ENCODE measurements around the gene FCER2. TPM values are rescaled to one million over a fixed set of nuclear protein-coding genes. Genes with fewer than 3 reads are reported as not detected.

FCER2 gene
- total RNA-seq, 4 donors from 2014 or later: not detected

DNA sequence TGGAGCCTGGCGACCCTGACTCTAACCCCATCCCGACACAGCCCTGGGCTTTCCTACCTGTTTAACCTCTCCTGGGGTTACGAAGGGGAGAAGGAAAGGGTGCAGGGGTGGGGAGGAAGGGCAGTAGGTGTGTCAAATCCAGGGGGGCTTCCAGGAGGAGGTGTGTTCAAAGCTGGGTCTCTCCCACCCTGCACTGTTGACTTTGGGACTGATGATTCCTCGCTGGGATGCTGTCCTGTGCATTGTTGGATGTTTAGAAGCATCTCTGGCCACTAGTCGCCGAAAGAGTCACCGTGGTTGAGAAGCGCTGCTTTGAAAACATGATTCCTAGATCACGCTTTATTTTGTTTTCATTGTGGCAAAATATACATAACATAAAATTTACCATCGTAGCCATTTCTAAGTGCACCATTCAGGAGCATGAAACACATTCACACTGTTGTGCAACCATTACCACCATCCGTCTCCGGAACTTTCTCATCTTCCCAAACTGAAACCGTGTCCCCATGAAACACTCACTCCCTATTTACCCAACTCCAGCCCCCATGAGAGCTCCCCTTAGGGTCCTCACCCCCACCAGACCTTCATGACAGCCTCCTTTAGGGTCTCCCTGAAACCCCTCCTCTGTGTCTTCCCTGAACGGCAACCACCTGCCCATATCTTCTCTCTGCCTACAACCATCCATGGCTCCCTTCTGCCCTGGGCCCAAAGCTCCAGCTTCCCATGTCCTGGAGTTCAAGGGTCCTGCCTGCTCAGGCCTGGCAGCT, 4.4 kb upstream of the FCER2 start:
- Histone ChIP-seq H3K4me1 (no peaks in the 10 kb centered on the region), H3K4me3 (no peak overlapping the region), H3K9me3 (no peaks in the 10 kb centered on the region), H3K36me3 (no peaks in the 10 kb centered on the region), H3K27me3 (peaks cover 0 to 44% (median 0%) of the 10 kb centered on the region in 4 donors), H3K27ac (peak overlapping the region in 2 of 4 donors; percentile 46 to 76)
- intact Hi-C loops (cut with DNase I): no loop called here
- DNase-seq: no peak
- WGBS, 2 donors: 72 to 78% methylated on average over 11 of the region's 14 CpGs
- TF ChIP-seq POLR2A (IDR thresholded peaks at IDR 0.05) (no peak), CTCF (IDR thresholded peaks at IDR 0.05) (no peak)

GRCh38 chr19:7705387-7706187, 3.7 kb upstream of the FCER2 start:
- Histone ChIP-seq H3K9me3 (no peaks in the 10 kb centered on the region), H3K4me1 (no peaks in the 10 kb centered on the region), H3K27me3 (peaks cover 0 to 52% (median 0%) of the 10 kb centered on the region in 4 donors), H3K4me3 (no peak overlapping the region), H3K27ac (peak overlapping the region in 2 of 4 donors; percentile 46 to 76), H3K36me3 (no peaks in the 10 kb centered on the region)
- no peak for TF ChIP-seq CTCF (IDR thresholded peaks at IDR 0.05)
- TF ChIP-seq POLR2A (IDR thresholded peaks at IDR 0.05): peak in 1 of 4 donors; percentile 23
- 41 to 63% methylated on average over 14 to 16 of the region's 24 CpGs for WGBS, 2 donors
- intact Hi-C loops (cut with DNase I): no loop called here
- DNase-seq: no peak

DNA sequence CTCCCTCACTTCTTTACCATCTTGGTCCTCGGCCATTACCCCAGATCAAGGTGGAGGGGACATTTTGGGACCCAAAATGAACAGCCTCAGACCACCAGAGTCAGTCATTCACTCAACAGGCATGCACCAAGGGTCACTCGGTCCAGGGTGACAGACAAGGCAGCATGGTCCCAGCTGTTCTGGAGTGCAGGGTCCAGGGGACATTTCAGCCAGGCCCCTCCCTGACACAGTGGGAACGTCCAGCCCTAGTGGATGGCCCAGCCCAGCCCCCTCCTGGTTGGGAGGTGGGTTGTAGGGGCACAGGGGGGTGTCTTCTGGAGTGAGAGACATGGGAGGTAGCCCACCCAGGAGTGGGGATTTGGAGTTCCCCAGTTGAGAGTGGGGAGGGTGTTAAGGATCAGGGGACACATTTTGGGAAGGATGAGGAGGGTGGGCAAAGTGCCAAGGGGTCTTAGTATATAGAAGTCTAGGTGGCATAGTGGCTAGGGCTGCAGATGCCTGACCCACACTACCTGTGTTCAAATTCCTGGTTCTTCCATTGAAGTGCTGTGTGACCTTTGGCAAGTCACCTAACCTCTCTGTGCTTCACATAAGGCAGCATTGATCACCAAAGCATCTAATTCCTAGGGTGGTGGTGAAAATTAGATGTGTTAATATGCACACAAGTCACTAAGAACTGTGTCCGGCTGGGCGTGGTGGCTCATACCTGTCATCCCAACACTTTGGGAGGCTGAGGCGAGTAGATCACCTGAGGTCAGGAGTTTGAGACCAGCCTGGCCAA, 2.5 kb upstream of the FCER2 start:
- no peaks in the 10 kb centered on the region for H3K36me3 ChIP-seq
- H3K4me1 ChIP-seq: no peaks in the 10 kb centered on the region
- no peak for DNase-seq
- WGBS, 2 donors: 72 to 100% methylated on average over 2 to 5 of the region's 6 CpGs
- H3K4me3 ChIP-seq: no peak overlapping the region
- no peak overlapping the region for H3K27ac ChIP-seq
- H3K9me3 ChIP-seq: no peaks in the 10 kb centered on the region
- no peak for TF ChIP-seq CTCF (IDR thresholded peaks at IDR 0.05)
- TF ChIP-seq POLR2A (IDR thresholded peaks at IDR 0.05): no peak
- peaks cover 0 to 63% (median 0%) of the 10 kb centered on the region in 4 donors for H3K27me3 ChIP-seq
- intact Hi-C loops (cut with DNase I): no loop called here

GRCh38 chr19:7703332-7703731, 1.4 kb upstream of the FCER2 start:
- intact Hi-C loops (cut with DNase I): no loop called here
- H3K27ac ChIP-seq: no peak overlapping the region
- H3K9me3 ChIP-seq: no peaks in the 10 kb centered on the region
- DNase-seq: no peak
- H3K36me3 ChIP-seq: no peaks in the 10 kb centered on the region
- WGBS, 2 donors: 69 to 75% methylated on average over 8 of the region's 8 CpGs
- H3K4me1 ChIP-seq: no peaks in the 10 kb centered on the region
- H3K4me3 ChIP-seq: no peak overlapping the region
- H3K27me3 ChIP-seq: peaks cover 0 to 74% (median 2%) of the 10 kb centered on the region in 4 donors
- TF ChIP-seq POLR2A (IDR thresholded peaks at IDR 0.05) (no peak), CTCF (IDR thresholded peaks at IDR 0.05) (no peak)

Measured in esophagus squamous epithelium (tissue), 5 donors.